ENCODE results near the gene TEAD1. TPM values are rescaled to one million over a fixed set of nuclear protein-coding genes. Genes with fewer than 3 reads are reported as not detected.

The TEAD1 gene
- polyA plus RNA-seq, 1 donor from 2014 or later, result 12.2 TPM

- Histone ChIP-seq H3K9me2 (ENCODE audit: insufficient read depth, low read length) (no peaks in the 10 kb centered on the region), H2AFZ (ENCODE audit: low read depth, low read length) (no peak overlapping the region), H3F3A (ENCODE audit: insufficient read depth, low read length, poor library complexity, severe bottlenecking) (no peaks in the 10 kb centered on the region), H3K36me3 (ENCODE audit: insufficient read depth, low read length) (no peaks in the 10 kb centered on the region), H3K9me3 (ENCODE audit: low read length) (no peaks in the 10 kb centered on the region), H3K9ac (ENCODE audit: low read length) (no peak overlapping the region), H4K20me1 (ENCODE audit: insufficient read depth) (no peaks in the 10 kb centered on the region), H3K27ac (ENCODE audit: low read length) (no peak overlapping the region), H3K4me2 (ENCODE audit: low read length) (no peak overlapping the region), H3K27me3 (ENCODE audit: insufficient read depth, low read depth, low read length) (no peaks in the 10 kb centered on the region), H3K4me3 (ENCODE audit: low read length) (no peak overlapping the region), H3K79me2 (replicated peaks; ENCODE audit: insufficient read depth, low read length) (no peaks in the 10 kb centered on the region)
- TF ChIP-seq CTCF (IDR thresholded peaks at IDR 0.05; ENCODE audit: poor library complexity, severe bottlenecking) (no peak), SMC3 (conservative IDR thresholded peaks at IDR 0.05; ENCODE audit: poor library complexity) (no peak), EZH2 (IDR thresholded peaks at IDR 0.05; ENCODE audit: borderline replicate concordance, insufficient read depth, low read length, poor library complexity, severe bottlenecking) (no peak), MXI1 (conservative IDR thresholded peaks at IDR 0.05; ENCODE audit: poor library complexity, severe bottlenecking) (no peak), REST (IDR thresholded peaks at IDR 0.05; ENCODE audit: borderline replicate concordance) (no peak), RAD21 (conservative IDR thresholded peaks at IDR 0.05) (no peak), EP300 (conservative IDR thresholded peaks at IDR 0.05; ENCODE audit: poor library complexity, severe bottlenecking) (no peak)
These were observed 33.0 kb upstream of the TEAD1 start for GRCh38 chr11:12640926-12641849.

GRCh38 chr11:12642040-12642439, 32.2 kb upstream of the TEAD1 start:
- no peaks in the 10 kb centered on the region for H3K79me2 ChIP-seq (replicated peaks; ENCODE audit: insufficient read depth, low read length)
- TF ChIP-seq SMC3 (conservative IDR thresholded peaks at IDR 0.05; ENCODE audit: poor library complexity) (no peak), EP300 (conservative IDR thresholded peaks at IDR 0.05; ENCODE audit: poor library complexity, severe bottlenecking) (no peak), POLR2AphosphoS5 (IDR thresholded peaks at IDR 0.05) (no peak), MXI1 (conservative IDR thresholded peaks at IDR 0.05; ENCODE audit: poor library complexity, severe bottlenecking) (no peak), CTCF (IDR thresholded peaks at IDR 0.05; ENCODE audit: poor library complexity, severe bottlenecking) (no peak), TAF1 (IDR thresholded peaks at IDR 0.05; ENCODE audit: low read depth) (no peak), EZH2 (IDR thresholded peaks at IDR 0.05; ENCODE audit: borderline replicate concordance, insufficient read depth, low read length, poor library complexity, severe bottlenecking) (no peak), RAD21 (conservative IDR thresholded peaks at IDR 0.05) (no peak), REST (IDR thresholded peaks at IDR 0.05; ENCODE audit: borderline replicate concordance) (no peak)
- H4K20me1 ChIP-seq (ENCODE audit: insufficient read depth), result no peaks in the 10 kb centered on the region
- no peaks in the 10 kb centered on the region for H3F3A ChIP-seq (ENCODE audit: insufficient read depth, low read length, poor library complexity, severe bottlenecking)
- no peak overlapping the region for H3K27ac ChIP-seq (ENCODE audit: low read length)
- H3K27me3 ChIP-seq (ENCODE audit: insufficient read depth, low read depth, low read length), result no peaks in the 10 kb centered on the region
- no peak overlapping the region for H3K4me3 ChIP-seq (ENCODE audit: low read length)
- H3K9me2 ChIP-seq (ENCODE audit: insufficient read depth, low read length), result no peaks in the 10 kb centered on the region
- no peaks in the 10 kb centered on the region for H3K36me3 ChIP-seq (ENCODE audit: insufficient read depth, low read length)
- no peaks in the 10 kb centered on the region for H3K9me3 ChIP-seq (ENCODE audit: low read length)
- no peak overlapping the region for H2AFZ ChIP-seq (ENCODE audit: low read depth, low read length)
- H3K4me2 ChIP-seq (ENCODE audit: low read length), result no peak overlapping the region
- no peak overlapping the region for H3K9ac ChIP-seq (ENCODE audit: low read length)

All from neural cell (in vitro differentiated cells).